Activated T-cell treated with anti-CD3 and anti-CD28 coated beads, Interleukin-2, amount 50 U/mL, for 72 hours (primary cell): ENCODE measurements around the gene GPHA2. TPM values are rescaled to one million over a fixed set of nuclear protein-coding genes. Genes with fewer than 3 reads are reported as not detected.

ENCODE experiments used
- ATAC-seq, 2 donors: fragments of 150-1000 bp; cut with Tn5 transposase; replicated peaks in 1 of 2; 2 replicates each; pipeline ENCODE4 v1.10.0; 2021; ENCODE audit warnings: moderate library complexity in 2 of 2, mild to moderate bottlenecking in 1 of 2
- DNase-seq, 2 donors: peaks; one replicate each; pipeline ENCODE4 v3.0.0; 2021 to 2022; ENCODE audit warnings: mixed read lengths in 1 of 2
- H3K27ac Mint-ChIP-seq: one replicate; pipeline ENCODE4 v1.8.0; 2022; ENCODE audit warnings: mild to moderate bottlenecking, moderate library complexity, mixed read lengths
- H3K27me3 Mint-ChIP-seq: one replicate; pipeline ENCODE4 v1.8.0; 2022; ENCODE audit warnings: low read depth, mixed read lengths
- H3K36me3 Mint-ChIP-seq, 2 donors: one replicate each; pipeline ENCODE4 v1.8.0; 2022; ENCODE audit warnings: mixed read lengths in 2 of 2, mild to moderate bottlenecking in 1 of 2; ENCODE audit not compliant: insufficient read depth in 2 of 2
- H3K4me1 Mint-ChIP-seq: one replicate; pipeline ENCODE4 v1.8.0; 2022; ENCODE audit warnings: low read depth, mixed read lengths
- H3K4me3 Mint-ChIP-seq, 2 donors: one replicate each; pipeline ENCODE4 v1.8.0; 2022; ENCODE audit warnings: mild to moderate bottlenecking in 2 of 2, mixed read lengths in 2 of 2, moderate library complexity in 2 of 2
- H3K9me3 Mint-ChIP-seq, 2 donors: one replicate each; pipeline ENCODE4 v1.8.0; 2022; ENCODE audit warnings: mixed read lengths in 2 of 2
- total RNA-seq, 2 donors: library from RNA; stranded (reverse); gene quantifications; one replicate each; pipeline ENCODE4 v1.2.3, GENCODE V29; 2022

The GPHA2 gene
- total RNA-seq, 2 donors from 2014 or later: 0.58 to 0.81 TPM

DNA sequence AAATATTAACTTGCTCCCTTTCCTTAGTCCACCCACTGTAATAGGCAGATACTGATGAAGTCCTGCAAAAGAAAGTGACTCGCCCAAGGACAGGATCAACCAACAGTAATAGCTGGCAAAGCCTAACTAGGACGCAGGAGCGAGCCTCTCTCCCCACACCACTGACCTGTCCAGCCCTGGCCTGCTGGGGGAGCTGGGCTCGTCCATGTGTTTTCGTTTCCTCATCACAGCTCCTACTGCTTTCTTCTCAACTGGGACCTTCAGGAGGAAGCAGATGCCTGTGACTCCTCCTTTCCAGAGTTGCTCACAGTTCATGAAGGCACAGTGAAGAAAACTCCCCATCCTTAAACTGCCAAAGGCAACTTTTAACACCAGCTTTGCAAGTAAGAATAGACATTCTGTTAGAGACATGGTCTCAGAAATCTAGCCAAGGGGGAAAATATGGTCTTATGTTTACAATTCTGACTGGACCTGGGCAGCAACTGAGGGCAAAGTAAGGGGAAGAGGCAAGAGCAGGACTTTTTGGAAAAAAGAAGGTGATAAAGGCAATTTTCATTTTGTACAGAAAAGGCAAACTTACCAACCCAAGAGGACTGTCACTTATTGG lies 11.6 kb upstream of the GPHA2 start:
- ATAC-seq (no peak), DNase-seq (no peak)
- H3K36me3 Mint-ChIP-seq: no peaks in the 10 kb centered on the region
- H3K27ac Mint-ChIP-seq: no peak overlapping the region
- H3K4me3 Mint-ChIP-seq: no peak overlapping the region
- no peaks in the 10 kb centered on the region for H3K9me3 Mint-ChIP-seq
- peaks cover 5% of the 10 kb centered on the region for H3K27me3 Mint-ChIP-seq
- H3K4me1 Mint-ChIP-seq: no peaks in the 10 kb centered on the region

DNA sequence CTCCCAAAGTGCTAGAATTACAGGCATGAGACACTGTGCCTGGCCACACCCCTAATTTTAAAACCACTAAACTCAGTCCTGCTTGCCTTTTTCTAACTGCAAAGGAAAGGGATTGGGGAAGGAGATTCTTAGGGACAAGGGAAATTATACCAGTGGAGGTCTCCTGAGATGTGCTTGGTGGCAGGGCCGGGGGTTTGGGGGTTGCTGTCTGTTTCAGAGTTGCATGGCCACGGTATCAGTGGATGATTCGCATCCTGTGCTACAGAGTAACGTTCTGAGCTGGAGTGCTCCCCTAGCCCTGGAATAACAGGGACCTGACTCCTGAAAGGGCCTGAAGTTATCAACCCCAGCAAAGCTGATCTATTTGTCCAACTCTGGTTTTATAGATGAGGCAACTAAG lies 846 bp upstream of the GPHA2 start:
- no peak overlapping the region for H3K4me3 Mint-ChIP-seq
- peaks cover 5% of the 10 kb centered on the region for H3K27me3 Mint-ChIP-seq
- no peaks in the 10 kb centered on the region for H3K36me3 Mint-ChIP-seq
- H3K27ac Mint-ChIP-seq: no peak overlapping the region
- ATAC-seq: no peak
- DNase-seq: no peak
- no peaks in the 10 kb centered on the region for H3K4me1 Mint-ChIP-seq
- H3K9me3 Mint-ChIP-seq: no peaks in the 10 kb centered on the region

DNA sequence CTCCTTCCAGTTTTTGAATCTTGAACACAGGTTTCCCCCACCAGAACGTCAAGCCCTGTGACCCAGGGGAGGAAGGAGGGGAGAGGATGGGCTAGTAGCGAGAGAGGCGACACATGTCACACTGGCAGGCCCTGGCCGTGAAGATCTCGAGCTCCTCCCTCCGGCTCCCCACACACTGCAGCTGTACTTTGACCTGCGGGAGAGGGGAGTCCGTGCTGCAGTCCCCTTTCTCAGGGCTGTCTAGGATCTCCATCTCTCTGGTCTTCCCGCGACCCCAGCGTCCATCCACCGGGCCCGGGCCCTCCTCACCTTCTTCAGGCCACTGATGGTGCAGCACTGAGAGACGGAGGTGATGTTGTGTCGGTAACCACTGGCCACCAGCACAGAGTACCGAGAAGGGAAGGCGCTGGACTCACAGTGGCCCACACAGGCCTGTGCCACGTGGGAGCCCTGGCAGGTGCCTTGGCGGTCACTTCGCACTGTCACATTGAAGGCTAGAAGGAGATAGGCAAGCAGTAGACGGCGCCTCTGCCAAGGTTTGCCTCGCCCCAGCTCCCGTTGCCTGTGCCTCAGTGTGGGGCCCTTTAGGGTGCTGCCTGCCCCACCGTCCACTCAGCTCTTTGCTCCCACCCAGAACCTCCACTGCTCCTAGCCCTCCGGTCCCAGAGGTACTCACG lies 873 bp downstream of the GPHA2 start:
- no peak overlapping the region for H3K4me3 Mint-ChIP-seq
- H3K36me3 Mint-ChIP-seq: peaks cover 0 to 3% of the 10 kb centered on the region in 2 donors
- H3K27ac Mint-ChIP-seq: no peak overlapping the region
- no peaks in the 10 kb centered on the region for H3K4me1 Mint-ChIP-seq
- no peaks in the 10 kb centered on the region for H3K9me3 Mint-ChIP-seq
- ATAC-seq (no peak), DNase-seq (no peak)
- no peaks in the 10 kb centered on the region for H3K27me3 Mint-ChIP-seq

DNA sequence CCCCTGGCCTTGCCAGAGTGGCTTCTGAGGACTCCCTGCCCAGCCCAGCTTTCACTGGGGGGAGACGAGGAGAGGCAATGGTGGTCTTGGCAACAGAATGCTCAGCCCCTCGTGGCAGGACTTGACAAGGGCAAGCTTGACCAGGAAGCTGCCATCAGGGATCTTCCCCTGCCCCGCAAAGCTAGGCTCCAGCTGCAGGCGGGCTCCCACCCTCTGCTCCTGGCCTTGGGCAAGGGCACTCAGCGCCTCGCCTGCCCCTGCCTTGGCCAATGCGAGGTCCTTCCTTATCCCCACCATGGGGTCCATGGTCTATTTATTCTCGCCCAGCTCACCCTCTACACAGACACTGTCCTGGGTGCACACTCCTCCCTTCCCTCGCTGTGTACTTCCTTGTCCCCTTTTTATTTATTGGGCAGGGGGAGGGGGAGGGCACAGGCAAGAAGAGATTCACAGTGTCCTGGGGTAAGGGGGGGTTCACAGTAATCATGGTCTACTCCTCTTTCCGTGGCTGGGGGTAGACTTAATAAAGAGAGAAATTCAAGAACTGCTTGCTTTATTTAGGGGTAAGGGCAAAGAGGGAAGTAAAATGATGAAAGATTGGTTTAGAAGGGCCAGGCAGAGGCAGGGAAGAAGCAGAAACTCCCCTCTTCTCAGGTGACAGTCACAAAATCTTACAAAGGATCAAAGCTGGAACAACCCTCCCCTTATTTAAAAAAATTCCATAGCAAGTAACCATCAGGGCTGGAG lies 1.6 kb downstream of the GPHA2 start:
- H3K27ac Mint-ChIP-seq: no peak overlapping the region
- H3K4me1 Mint-ChIP-seq: no peaks in the 10 kb centered on the region
- H3K36me3 Mint-ChIP-seq: peaks cover 0 to 3% of the 10 kb centered on the region in 2 donors
- no peaks in the 10 kb centered on the region for H3K27me3 Mint-ChIP-seq
- DNase-seq (no peak), ATAC-seq (no peak)
- H3K4me3 Mint-ChIP-seq: no peak overlapping the region
- no peaks in the 10 kb centered on the region for H3K9me3 Mint-ChIP-seq

DNA sequence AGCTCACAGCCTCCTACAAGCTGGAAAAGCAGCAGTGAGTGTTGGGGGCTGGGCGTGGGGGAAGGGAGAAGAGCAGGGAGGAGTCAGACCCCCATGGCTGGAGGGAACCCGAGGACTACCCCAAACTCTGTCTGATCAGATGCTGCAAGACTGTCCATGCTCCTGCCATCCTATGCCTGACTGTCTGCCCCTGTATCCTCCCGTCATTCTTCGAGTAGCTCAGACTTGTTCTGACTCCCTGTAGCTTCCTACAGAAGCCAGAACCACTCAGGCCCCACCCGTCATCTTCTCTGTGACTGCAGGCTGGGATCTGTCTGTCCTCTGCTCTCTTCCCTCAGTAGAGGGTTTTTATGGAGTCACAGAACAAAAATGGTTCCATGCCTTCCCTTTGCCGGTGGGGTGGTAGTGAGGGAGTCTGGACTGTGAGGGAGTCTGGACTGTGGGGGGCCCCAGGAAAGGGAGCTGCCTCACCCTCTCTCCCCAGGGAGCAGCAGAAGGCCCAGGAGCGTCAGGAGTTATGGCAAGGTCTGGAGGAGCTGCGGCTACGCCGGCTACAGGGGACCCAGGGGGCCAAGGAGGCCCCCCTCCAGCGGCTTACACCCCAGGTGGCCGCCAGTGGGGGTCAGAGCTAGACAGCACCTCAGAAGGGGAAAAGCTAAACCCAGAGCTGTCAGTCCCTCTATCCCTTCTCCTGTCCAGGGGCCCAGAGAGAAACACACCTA lies 2.3 kb downstream of the GPHA2 start:
- no peak overlapping the region for H3K4me3 Mint-ChIP-seq
- DNase-seq (no peak), ATAC-seq (no peak)
- H3K4me1 Mint-ChIP-seq: no peaks in the 10 kb centered on the region
- H3K27me3 Mint-ChIP-seq: no peaks in the 10 kb centered on the region
- no peak overlapping the region for H3K27ac Mint-ChIP-seq
- peaks cover 0 to 3% of the 10 kb centered on the region in 2 donors for H3K36me3 Mint-ChIP-seq
- H3K9me3 Mint-ChIP-seq: no peaks in the 10 kb centered on the region

DNA sequence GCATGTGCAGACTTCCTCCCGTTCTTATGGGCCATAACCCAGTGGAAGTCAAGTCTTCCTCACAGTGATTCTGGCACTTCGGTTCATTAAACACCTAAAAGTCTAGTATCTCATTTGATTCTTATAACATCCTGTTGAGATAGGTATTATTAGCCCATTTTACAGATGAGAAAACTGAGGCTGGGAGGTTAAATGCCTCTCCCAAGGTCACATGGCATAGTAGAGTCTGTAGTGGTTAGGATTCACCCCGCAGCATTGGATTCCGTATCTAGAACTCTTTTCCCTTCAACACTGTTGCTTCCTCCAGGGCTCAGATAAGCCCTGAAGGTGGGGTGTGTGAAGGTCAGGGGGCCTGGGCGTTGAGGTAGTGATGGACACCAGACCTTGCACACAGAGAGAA lies 3.4 kb downstream of the GPHA2 start:
- H3K4me1 Mint-ChIP-seq: no peaks in the 10 kb centered on the region
- no peak overlapping the region for H3K4me3 Mint-ChIP-seq
- H3K27me3 Mint-ChIP-seq: no peaks in the 10 kb centered on the region
- H3K27ac Mint-ChIP-seq: no peak overlapping the region
- no peaks in the 10 kb centered on the region for H3K9me3 Mint-ChIP-seq
- ATAC-seq: no peak
- peaks cover 0 to 3% of the 10 kb centered on the region in 2 donors for H3K36me3 Mint-ChIP-seq
- no peak for DNase-seq

DNA sequence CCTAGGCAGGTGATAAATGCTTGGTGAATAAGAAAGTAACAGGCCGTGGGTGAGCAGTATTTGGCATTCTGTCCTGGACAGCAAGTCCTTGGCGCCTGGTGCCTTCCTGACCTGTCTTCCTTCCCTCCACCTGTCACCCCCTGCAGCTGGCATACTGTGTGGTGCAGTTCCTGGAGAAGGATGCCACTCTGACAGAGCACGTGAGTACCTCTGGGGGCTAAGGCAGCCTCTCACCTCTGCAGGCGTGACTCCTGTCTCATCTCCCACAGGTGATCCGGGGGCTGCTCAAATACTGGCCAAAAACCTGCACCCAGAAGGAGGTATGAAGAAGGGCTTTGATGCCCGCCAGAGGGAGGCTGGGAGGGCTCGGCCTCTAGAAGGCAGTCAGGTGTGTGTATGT lies 4.4 kb downstream of the GPHA2 start:
- Mint-ChIP-seq H3K9me3 (no peaks in the 10 kb centered on the region), H3K4me1 (no peaks in the 10 kb centered on the region), H3K4me3 (no peak overlapping the region), H3K27ac (no peak overlapping the region), H3K27me3 (no peaks in the 10 kb centered on the region), H3K36me3 (peaks cover 0 to 3% of the 10 kb centered on the region in 2 donors)
- no peak for ATAC-seq
- no peak for DNase-seq

DNA sequence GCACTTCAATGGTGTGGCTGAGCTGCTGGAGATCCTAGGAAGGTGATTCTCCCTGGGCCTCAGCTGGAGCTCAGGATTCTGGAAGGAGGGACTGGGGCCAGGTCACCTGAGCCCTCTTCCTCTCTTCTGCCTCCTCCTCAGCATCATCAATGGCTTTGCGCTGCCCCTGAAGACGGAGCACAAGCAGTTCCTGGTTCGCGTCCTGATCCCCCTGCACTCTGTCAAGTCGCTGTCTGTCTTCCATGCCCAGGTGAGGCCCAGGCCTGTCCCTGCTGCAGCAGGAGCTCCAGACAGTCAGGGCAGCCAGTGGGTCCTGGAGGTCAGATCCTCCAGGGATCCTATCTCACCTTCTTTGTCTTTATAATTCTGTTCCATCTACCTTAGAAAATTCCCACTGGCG lies 5.4 kb downstream of the GPHA2 start:
- Mint-ChIP-seq H3K9me3 (no peaks in the 10 kb centered on the region), H3K4me1 (peaks cover under 1% of the 10 kb centered on the region), H3K36me3 (peaks cover 0 to 3% of the 10 kb centered on the region in 2 donors), H3K27ac (no peak overlapping the region), H3K4me3 (no peak overlapping the region), H3K27me3 (no peaks in the 10 kb centered on the region)
- no peak for ATAC-seq
- DNase-seq: no peak

DNA sequence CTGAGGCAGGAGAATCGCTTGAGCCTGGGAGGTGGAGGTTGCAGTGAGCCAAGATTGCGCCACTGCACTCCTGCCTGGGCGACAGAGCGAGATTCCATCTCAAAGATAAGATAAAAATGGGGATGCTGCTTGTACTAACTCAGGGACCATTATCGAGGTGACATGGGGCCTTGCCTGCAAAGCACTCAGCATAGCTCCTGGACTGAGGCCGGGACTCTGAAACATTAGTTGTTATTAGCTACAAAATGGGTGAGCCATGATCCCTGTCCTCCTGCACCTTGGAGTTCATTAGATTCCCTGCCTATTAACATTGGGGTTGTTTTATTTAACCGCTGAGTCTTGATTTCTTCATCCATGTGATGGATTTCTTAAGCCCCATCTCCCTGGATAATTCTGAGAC lies 6.1 kb downstream of the GPHA2 start:
- Mint-ChIP-seq H3K27ac (no peak overlapping the region), H3K4me3 (no peak overlapping the region), H3K4me1 (peaks cover 6% of the 10 kb centered on the region), H3K36me3 (peaks cover 0 to 3% of the 10 kb centered on the region in 2 donors), H3K9me3 (no peaks in the 10 kb centered on the region), H3K27me3 (no peaks in the 10 kb centered on the region)
- no peak for DNase-seq
- ATAC-seq: no peak

DNA sequence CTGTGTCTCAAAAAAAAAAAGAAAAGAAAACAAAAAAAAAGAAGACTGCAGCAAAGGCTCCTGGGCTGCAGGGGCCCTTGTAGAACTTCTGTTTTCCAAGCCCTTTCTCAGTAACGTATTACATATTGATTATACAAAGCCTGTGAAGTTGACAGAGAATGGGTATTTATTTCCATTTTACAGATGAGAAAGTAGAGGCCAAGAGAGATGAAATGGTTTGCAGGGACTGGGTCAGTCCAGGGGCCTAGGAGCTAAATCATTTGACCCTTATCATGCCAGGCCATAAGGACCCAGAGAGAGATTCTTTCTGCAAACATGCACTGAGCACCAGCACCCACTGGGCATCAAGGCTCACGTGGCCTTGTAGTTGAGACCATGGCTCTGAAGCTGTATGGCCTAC lies 6.7 kb downstream of the GPHA2 start:
- no peaks in the 10 kb centered on the region for H3K9me3 Mint-ChIP-seq
- H3K27ac Mint-ChIP-seq: no peak overlapping the region
- peaks cover 0 to 3% of the 10 kb centered on the region in 2 donors for H3K36me3 Mint-ChIP-seq
- no peaks in the 10 kb centered on the region for H3K27me3 Mint-ChIP-seq
- ATAC-seq: no peak
- DNase-seq: no peak
- peaks cover 12% of the 10 kb centered on the region for H3K4me1 Mint-ChIP-seq
- H3K4me3 Mint-ChIP-seq: no peak overlapping the region

DNA sequence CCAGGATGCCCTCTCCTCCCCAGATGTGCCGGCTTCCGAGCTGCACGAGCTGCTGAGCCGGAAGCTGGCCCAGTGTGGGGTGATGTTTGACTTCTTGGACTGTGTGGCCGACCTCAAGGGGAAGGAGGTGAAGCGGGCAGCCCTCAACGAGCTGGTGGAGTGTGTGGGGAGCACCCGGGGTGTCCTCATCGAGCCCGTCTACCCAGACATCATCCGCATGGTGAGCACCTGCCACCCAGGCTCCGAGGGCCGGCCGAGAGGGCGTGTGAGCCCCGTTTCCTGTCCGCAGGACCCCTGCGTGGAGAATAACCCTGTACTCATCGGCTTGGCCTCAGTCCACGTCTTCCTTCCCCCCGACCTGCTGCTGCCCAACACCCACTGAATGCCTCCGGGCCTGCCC lies 9.0 kb downstream of the GPHA2 start:
- no peaks in the 10 kb centered on the region for H3K27me3 Mint-ChIP-seq
- H3K9me3 Mint-ChIP-seq: no peaks in the 10 kb centered on the region
- DNase-seq (no peak), ATAC-seq (no peak)
- H3K4me3 Mint-ChIP-seq: no peak overlapping the region
- no peak overlapping the region for H3K27ac Mint-ChIP-seq
- H3K36me3 Mint-ChIP-seq: peaks cover 0 to 3% of the 10 kb centered on the region in 2 donors
- peaks cover 22% of the 10 kb centered on the region for H3K4me1 Mint-ChIP-seq

DNA sequence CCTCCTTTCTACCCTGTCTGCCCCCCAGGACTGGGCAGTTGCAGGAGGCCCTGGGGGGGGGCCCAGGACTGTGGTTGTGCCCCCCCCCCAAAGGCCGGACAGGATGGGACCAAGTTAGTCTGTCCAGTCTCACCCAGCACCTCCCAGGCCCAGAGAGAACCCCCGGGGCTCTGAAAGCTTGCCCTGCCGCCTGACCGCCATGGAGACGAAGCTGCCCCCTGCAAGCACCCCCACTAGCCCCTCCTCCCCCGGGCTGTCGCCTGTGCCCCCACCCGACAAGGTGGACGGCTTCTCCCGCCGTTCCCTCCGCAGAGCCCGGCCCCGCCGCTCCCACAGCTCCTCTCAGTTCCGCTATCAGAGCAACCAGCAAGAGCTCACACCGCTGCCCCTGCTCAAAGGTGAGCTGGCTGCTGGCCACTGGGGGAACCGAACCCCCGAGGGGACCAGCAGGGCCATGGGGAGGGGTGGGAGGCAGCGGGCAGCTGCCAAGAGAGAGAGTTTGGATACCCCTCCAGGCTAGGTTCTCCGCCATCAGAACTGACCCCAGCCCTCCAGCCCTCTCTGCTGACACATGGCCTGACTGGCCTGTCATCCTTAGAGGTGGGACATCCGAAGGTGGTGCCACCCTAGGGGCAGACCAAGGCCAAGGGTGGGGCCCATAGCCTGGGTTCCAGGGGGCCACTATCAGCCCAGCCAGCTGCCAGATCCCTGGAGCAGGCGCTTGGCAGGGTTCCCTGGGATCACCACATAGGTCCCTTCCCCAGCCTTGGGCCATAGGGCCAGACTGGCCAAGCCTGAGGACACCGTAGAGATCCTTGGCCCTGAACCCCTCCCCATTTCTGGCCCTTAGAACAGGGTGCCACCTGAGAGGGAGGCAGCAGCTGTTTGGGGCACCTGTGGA lies 9.9 kb downstream of the GPHA2 start:
- H3K27ac Mint-ChIP-seq: no peak overlapping the region
- peak overlapping the region; percentile 99 for H3K4me3 Mint-ChIP-seq
- H3K27me3 Mint-ChIP-seq: no peaks in the 10 kb centered on the region
- DNase-seq (no peak), ATAC-seq (no peak)
- peaks cover 0 to 3% of the 10 kb centered on the region in 2 donors for H3K36me3 Mint-ChIP-seq
- peaks cover 22% of the 10 kb centered on the region for H3K4me1 Mint-ChIP-seq
- no peaks in the 10 kb centered on the region for H3K9me3 Mint-ChIP-seq
